Camera-type eye (tissue), 1 donor: Measurements from ENCODE around the gene APCS. TPM values are rescaled to one million over a fixed set of nuclear protein-coding genes. Genes with fewer than 3 reads are reported as not detected.

Experiments
- total RNA-seq: library from RNA; depleted of rRNA; stranded (reverse); fragments of >200 nt; gene quantifications from one replicate; pipeline ENCODE4 v1.2.3, GENCODE V29; 2014

APCS gene
- total RNA-seq = not detected

GRCh38 chr1:159587461-159587951 is at the start of gene APCS:
Gene APCS (plus strand): TSS chr1:159587826. CDS start chr1:159587922, 96 bp downstream.

Other genes starting within 250 kb of the APCS start
- not detected for gene OR10J4, start 155.6 kb upstream of the APCS start, total RNA-seq
- gene OR10J1, start 148.1 kb upstream of the APCS start, total RNA-seq = not detected
- gene OR10J5, start 51.8 kb upstream of the APCS start, total RNA-seq = not detected
- gene CRP, start 126.8 kb downstream of the APCS start, total RNA-seq = not detected
- 14.7 TPM for gene DUSP23, start 193.1 kb downstream of the APCS start, total RNA-seq
- gene FCRL6, start 214.5 kb downstream of the APCS start, total RNA-seq = 0.16 TPM
- 0.60 TPM for gene SLAMF8, start 239.0 kb downstream of the APCS start, total RNA-seq